GM18526 (cell line): ENCODE measurements around the gene POTEB3.
"Not testable (repeated sequence)": the region's sequence is repeated elsewhere in the genome, so short reads cannot be mapped to it uniquely, and the experiment has no call there.

Experiments
- POLR2A ChIP-seq: IDR thresholded peaks from 3 replicates; pipeline ENCODE4 v1.6.1; 2011; ENCODE audit not compliant: insufficient read length; ENCODE audit errors: extremely low read depth

POTEB3 gene

GRCh38 chr15:21440399-21440798, at the start of gene POTEB3:
Gene POTEB3 (minus strand): TSS chr15:21440499. CDS start chr15:21440011, 488 bp downstream.
- TF ChIP-seq POLR2A, result not testable (repeated sequence)
